ENCODE results near the gene CTNNA3. TPM values are rescaled to one million over a fixed set of nuclear protein-coding genes. Genes with fewer than 3 reads are reported as not detected.
A peak's percentile ranks its signal among the peaks of the same experiment; 100 is the strongest.

CTNNA3 gene
- total RNA-seq, 2 donors from 2014 or later: 0.37 to 1.1 TPM

- TF ChIP-seq, protein P1, sequence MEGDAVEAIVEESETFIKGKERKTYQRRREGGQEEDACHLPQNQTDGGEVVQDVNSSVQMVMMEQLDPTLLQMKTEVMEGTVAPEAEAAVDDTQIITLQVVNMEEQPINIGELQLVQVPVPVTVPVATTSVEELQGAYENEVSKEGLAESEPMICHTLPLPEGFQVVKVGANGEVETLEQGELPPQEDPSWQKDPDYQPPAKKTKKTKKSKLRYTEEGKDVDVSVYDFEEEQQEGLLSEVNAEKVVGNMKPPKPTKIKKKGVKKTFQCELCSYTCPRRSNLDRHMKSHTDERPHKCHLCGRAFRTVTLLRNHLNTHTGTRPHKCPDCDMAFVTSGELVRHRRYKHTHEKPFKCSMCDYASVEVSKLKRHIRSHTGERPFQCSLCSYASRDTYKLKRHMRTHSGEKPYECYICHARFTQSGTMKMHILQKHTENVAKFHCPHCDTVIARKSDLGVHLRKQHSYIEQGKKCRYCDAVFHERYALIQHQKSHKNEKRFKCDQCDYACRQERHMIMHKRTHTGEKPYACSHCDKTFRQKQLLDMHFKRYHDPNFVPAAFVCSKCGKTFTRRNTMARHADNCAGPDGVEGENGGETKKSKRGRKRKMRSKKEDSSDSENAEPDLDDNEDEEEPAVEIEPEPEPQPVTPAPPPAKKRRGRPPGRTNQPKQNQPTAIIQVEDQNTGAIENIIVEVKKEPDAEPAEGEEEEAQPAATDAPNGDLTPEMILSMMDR (IDR thresholded peaks at IDR 0.05): no peak
- peaks cover 14% of the 10 kb centered on the region for H3K27me3 ChIP-seq
- intact Hi-C loops (cut with DNase I): loop anchor here (5.0 kb wide), 1 partner anchor 341 kb away; no protein-coding TSS in a partner anchor
- DNase-seq: no peak
- H3K9ac ChIP-seq (ENCODE audit: low read depth in 2 of 2, low read length in 2 of 2): no peak overlapping the region
- no peaks in the 10 kb centered on the region for H3K9me3 ChIP-seq
- no peaks in the 10 kb centered on the region for H3K4me1 ChIP-seq
- no peak overlapping the region for H3K27ac ChIP-seq
- no peak overlapping the region for H3K4me3 ChIP-seq
- no peaks in the 10 kb centered on the region for H3K36me3 ChIP-seq
Observed at GRCh38 chr10:66927971-66928770, 767.8 kb downstream of the CTNNA3 start.

DNA sequence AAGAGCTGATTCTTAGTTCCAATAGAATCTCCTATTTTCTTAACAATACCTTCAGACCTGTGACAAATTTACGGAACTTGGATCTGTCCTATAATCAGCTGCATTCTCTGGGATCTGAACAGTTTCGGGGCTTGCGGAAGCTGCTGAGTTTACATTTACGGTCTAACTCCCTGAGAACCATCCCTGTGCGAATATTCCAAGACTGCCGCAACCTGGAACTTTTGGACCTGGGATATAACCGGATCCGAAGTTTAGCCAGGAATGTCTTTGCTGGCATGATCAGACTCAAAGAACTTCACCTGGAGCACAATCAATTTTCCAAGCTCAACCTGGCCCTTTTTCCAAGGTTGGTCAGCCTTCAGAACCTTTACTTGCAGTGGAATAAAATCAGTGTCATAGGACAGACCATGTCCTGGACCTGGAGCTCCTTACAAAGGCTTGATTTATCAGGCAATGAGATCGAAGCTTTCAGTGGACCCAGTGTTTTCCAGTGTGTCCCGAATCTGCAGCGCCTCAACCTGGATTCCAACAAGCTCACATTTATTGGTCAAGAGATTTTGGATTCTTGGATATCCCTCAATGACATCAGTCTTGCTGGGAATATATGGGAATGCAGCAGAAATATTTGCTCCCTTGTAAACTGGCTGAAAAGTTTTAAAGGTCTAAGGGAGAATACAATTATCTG is 768.6 kb downstream of the CTNNA3 start:
- H3K27me3 ChIP-seq: peaks cover 14% of the 10 kb centered on the region
- no peaks in the 10 kb centered on the region for H3K36me3 ChIP-seq
- H3K27ac ChIP-seq: no peak overlapping the region
- intact Hi-C loops (cut with DNase I): loop anchor here (5.0 kb wide), 1 partner anchor 340 kb away; no protein-coding TSS in a partner anchor
- DNase-seq: no peak
- no peak overlapping the region for H3K9ac ChIP-seq (ENCODE audit: low read depth in 2 of 2, low read length in 2 of 2)
- H3K4me3 ChIP-seq: no peak overlapping the region
- H3K4me1 ChIP-seq: no peaks in the 10 kb centered on the region
- no peaks in the 10 kb centered on the region for H3K9me3 ChIP-seq
- TF ChIP-seq, protein P1 (IDR thresholded peaks at IDR 0.05): no peak

GRCh38 chr10:66926841-66927240 is 769.2 kb downstream of the CTNNA3 start:
- no peaks in the 10 kb centered on the region for H3K36me3 ChIP-seq
- no peak overlapping the region for H3K4me3 ChIP-seq
- DNase-seq: no peak
- no peak overlapping the region for H3K27ac ChIP-seq
- H3K4me1 ChIP-seq: no peaks in the 10 kb centered on the region
- peaks cover 14% of the 10 kb centered on the region for H3K27me3 ChIP-seq
- no peak overlapping the region for H3K9ac ChIP-seq (ENCODE audit: low read depth in 2 of 2, low read length in 2 of 2)
- TF ChIP-seq, protein P1 (IDR thresholded peaks at IDR 0.05): no peak
- intact Hi-C loops (cut with DNase I): loop anchor here (5.0 kb wide), 1 partner anchor 340 kb away; no protein-coding TSS in a partner anchor
- H3K9me3 ChIP-seq: no peaks in the 10 kb centered on the region

DNA sequence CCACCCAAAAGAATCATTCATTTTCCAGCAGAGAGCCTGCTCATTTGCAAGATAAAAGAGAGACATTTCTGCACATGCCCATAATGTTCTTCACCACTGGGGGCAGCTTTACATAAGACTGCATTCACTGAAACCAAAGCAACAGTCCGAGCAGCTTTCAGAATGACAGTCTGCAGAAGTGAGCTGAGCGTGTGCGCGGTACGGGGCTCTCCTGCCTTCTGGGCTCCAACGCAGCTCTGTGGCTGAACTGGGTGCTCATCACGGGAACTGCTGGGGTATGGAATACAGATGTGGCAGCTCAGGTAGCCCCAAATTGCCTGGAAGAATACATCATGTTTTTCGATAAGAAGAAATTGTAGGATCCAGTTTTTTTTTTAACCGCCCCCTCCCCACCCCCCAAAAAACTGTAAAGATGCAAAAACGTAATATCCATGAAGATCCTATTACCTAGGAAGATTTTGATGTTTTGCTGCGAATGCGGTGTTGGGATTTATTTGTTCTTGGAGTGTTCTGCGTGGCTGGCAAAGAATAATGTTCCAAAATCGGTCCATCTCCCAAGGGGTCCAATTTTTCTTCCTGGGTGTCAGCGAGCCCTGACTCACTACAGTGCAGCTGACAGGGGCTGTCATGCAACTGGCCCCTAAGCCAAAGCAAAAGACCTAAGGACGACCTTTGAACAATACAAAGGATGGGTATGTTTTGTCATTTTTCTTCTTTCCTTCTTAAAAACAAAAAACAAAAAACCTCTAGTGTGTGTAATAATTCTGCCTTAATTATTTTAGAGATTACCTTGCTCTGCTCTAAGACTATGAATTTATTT is 769.9 kb downstream of the CTNNA3 start, which contains the start of gene LRRTM3:
LRRTM3 (plus strand) TSS at position 141 of the 820 bp plus-strand sequence.
- Histone ChIP-seq H3K4me1 (no peaks in the 10 kb centered on the region), H3K27ac (no peak within 1 kb of the TSS), H3K9ac (ENCODE audit: low read depth in 2 of 2, low read length in 2 of 2) (no peak within 1 kb of the TSS), H3K9me3 (no peaks in the 10 kb centered on the region), H3K4me3 (no peak within 1 kb of the TSS), H3K27me3 (peaks cover 14% of the 10 kb centered on the region), H3K36me3 (no peaks in the 10 kb centered on the region)
- TF ChIP-seq, protein P1 (IDR thresholded peaks at IDR 0.05): peak; percentile 50
- intact Hi-C loops (cut with DNase I): loop anchor here (5.0 kb wide), 1 partner anchor 339 kb away; no protein-coding TSS in a partner anchor
- DNase-seq: peak; percentile 37

GRCh38 chr10:66925373-66925772 is 770.6 kb downstream of the CTNNA3 start:
- TF ChIP-seq, protein P1 (IDR thresholded peaks at IDR 0.05): no peak
- H3K27me3 ChIP-seq: peaks cover 14% of the 10 kb centered on the region

More at GRCh38 chr10:66925373-66925772, 770.6 kb downstream of the CTNNA3 start:
- intact Hi-C loops (cut with DNase I): loop anchor here (5.0 kb wide), 1 partner anchor 338 kb away; no protein-coding TSS in a partner anchor
- no peaks in the 10 kb centered on the region for H3K4me1 ChIP-seq
- no peak for DNase-seq
- no peak overlapping the region for H3K9ac ChIP-seq (ENCODE audit: low read depth in 2 of 2, low read length in 2 of 2)
- H3K27ac ChIP-seq: no peak overlapping the region
- H3K4me3 ChIP-seq: no peak overlapping the region
- H3K9me3 ChIP-seq: no peaks in the 10 kb centered on the region
- no peaks in the 10 kb centered on the region for H3K36me3 ChIP-seq

Data from colonic mucosa (tissue), 4 donors.